Measurements from ENCODE around the gene ARAP1. TPM values are rescaled to one million over a fixed set of nuclear protein-coding genes. Genes with fewer than 3 reads are reported as not detected.

The ARAP1 gene
- total RNA-seq, 1 experiment from 2014 or later: 86.2 TPM

DNA sequence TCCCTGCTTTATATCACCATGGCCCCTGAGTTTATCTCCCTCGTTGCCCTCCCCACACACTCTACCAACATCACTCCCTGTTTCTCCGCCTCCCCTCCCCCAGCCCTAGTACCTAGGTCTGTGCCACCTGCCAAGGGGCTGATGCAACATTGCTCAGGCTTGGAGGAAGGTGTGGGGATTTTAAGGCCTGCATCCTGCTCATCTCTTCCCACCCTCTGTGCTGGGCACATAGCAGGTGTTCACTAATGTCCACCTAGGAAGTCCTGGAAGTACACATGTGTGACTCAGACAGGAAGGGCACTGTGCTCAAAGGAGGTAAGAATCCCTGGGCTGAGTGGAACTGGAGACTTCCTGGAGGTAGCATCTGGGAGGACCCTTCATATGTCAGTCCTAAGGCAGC, 115.0 kb downstream of the ARAP1 start:
- Histone ChIP-seq H3K27me3 (ENCODE audit: low read length) (peaks cover 21% of the 10 kb centered on the region), H3K9me3 (ENCODE audit: low read length) (no peaks in the 10 kb centered on the region), H3K4me3 (ENCODE audit: low read length) (no peak overlapping the region), H3K79me2 (ENCODE audit: low read length) (no peaks in the 10 kb centered on the region), H3K9ac (ENCODE audit: low read length) (no peak overlapping the region), H3K4me1 (ENCODE audit: insufficient read depth, low read length) (peaks cover 18% of the 10 kb centered on the region), H3K9me2 (replicated peaks; ENCODE audit: low read length) (no peaks in the 10 kb centered on the region), H3K4me2 (ENCODE audit: low read length) (no peak overlapping the region), H2AFZ (ENCODE audit: low read length) (no peak overlapping the region), H3K36me3 (ENCODE audit: low read depth, low read length) (no peaks in the 10 kb centered on the region), H3F3A (ENCODE audit: low read length, unreplicated experiment) (no peaks in the 10 kb centered on the region), H4K20me1 (ENCODE audit: low read length) (no peaks in the 10 kb centered on the region), H3K27ac (ENCODE audit: low read length) (no peak overlapping the region)
- POLR2A ChIA-PET (ENCODE audit: unreplicated experiment): no interaction called here
- intact Hi-C loops (cut with micrococcal nuclease): no loop called here
- TF ChIP-seq, protein P1, sequence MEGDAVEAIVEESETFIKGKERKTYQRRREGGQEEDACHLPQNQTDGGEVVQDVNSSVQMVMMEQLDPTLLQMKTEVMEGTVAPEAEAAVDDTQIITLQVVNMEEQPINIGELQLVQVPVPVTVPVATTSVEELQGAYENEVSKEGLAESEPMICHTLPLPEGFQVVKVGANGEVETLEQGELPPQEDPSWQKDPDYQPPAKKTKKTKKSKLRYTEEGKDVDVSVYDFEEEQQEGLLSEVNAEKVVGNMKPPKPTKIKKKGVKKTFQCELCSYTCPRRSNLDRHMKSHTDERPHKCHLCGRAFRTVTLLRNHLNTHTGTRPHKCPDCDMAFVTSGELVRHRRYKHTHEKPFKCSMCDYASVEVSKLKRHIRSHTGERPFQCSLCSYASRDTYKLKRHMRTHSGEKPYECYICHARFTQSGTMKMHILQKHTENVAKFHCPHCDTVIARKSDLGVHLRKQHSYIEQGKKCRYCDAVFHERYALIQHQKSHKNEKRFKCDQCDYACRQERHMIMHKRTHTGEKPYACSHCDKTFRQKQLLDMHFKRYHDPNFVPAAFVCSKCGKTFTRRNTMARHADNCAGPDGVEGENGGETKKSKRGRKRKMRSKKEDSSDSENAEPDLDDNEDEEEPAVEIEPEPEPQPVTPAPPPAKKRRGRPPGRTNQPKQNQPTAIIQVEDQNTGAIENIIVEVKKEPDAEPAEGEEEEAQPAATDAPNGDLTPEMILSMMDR (conservative IDR thresholded peaks at IDR 0.05; ENCODE audit: low read depth, low read length): no peak
- CTCF ChIA-PET: no interaction called here
- ATAC-seq: 0 out of 2 replicates have a peak, but pooled peaks have one; percentile 14
- BruUV-seq (replicated peaks): no TSS peak
- DNase-seq: peak; percentile 28

DNA sequence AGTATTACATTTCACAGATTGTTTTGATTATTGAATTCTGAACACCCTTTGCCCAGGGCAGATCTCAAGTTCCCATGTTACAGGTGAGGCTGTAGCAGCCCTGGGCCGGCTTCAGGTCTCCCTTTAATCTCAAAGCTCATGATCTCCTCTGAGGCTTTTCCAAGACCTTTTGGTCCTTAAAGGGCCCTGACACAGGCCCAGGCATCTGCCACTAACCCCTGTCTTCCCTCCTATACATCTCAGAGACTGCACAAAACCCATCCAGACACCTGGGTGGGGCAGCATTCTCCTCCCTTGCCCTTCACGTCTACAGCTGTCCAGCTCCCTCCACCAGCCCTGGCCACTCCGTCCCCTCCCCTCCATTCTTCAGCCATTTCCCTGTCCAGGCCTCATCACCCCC, 115.8 kb downstream of the ARAP1 start:
- Histone ChIP-seq H3K27ac (ENCODE audit: low read length) (no peak overlapping the region), H3K4me2 (ENCODE audit: low read length) (no peak overlapping the region), H3K9me2 (replicated peaks; ENCODE audit: low read length) (no peaks in the 10 kb centered on the region), H3F3A (ENCODE audit: low read length, unreplicated experiment) (no peaks in the 10 kb centered on the region), H3K27me3 (ENCODE audit: low read length) (peaks cover 13% of the 10 kb centered on the region), H3K4me1 (ENCODE audit: insufficient read depth, low read length) (peaks cover 14% of the 10 kb centered on the region; the same call in 1 of the 2 replicates), H3K9me3 (ENCODE audit: low read length) (no peaks in the 10 kb centered on the region), H3K36me3 (ENCODE audit: low read depth, low read length) (no peaks in the 10 kb centered on the region), H3K9ac (ENCODE audit: low read length) (no peak overlapping the region), H4K20me1 (ENCODE audit: low read length) (no peaks in the 10 kb centered on the region), H3K79me2 (ENCODE audit: low read length) (no peaks in the 10 kb centered on the region), H2AFZ (ENCODE audit: low read length) (no peak overlapping the region), H3K4me3 (ENCODE audit: low read length) (no peak overlapping the region)
- ATAC-seq (no peak), DNase-seq (no peak)
- no TSS peak for BruUV-seq (replicated peaks)
- TF ChIP-seq, protein P1 (conservative IDR thresholded peaks at IDR 0.05; ENCODE audit: low read depth, low read length): no peak
- TF ChIP-seq EZH2phosphoT487 (IDR thresholded peaks at IDR 0.05; ENCODE audit: borderline replicate concordance, low read length) (no peak), EZH2 (IDR thresholded peaks at IDR 0.05; ENCODE audit: low read length, unreplicated experiment) (no peak)
- ChIA-PET POLR2A (ENCODE audit: unreplicated experiment) (no interaction called here), CTCF (no interaction called here)
- intact Hi-C loops (cut with micrococcal nuclease): no loop called here

DNA sequence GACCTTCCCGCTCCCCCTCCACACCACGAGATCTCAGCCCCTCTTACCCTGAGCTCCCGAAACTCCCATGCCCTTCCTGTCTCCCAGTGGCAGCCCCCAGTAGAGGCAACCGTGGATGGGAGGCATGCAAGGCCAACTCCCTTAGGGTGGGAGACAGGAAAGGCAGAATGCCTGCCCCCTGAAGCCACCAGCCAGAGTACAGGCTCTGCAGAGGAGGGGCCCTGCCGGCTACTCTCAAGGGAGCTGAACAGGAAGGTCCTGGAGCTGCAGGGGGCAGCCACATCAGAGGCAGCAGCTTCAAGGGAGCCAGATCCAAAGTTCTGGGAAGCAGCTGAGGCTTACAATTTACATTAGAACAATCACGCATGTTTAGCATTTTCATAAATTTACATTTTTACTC, 116.3 kb downstream of the ARAP1 start:
- CTCF ChIA-PET: no interaction called here
- no peak for TF ChIP-seq EZH2phosphoT487 (IDR thresholded peaks at IDR 0.05; ENCODE audit: borderline replicate concordance, low read length)
- TF ChIP-seq EZH2 (IDR thresholded peaks at IDR 0.05; ENCODE audit: low read length, unreplicated experiment): no peak
- TF ChIP-seq, protein P1 (conservative IDR thresholded peaks at IDR 0.05; ENCODE audit: low read depth, low read length): no peak
- H3K4me1 ChIP-seq (ENCODE audit: insufficient read depth, low read length): peaks cover 14% of the 10 kb centered on the region; the same call in 1 of the 2 replicates

More for the DNA sequence above, 116.3 kb downstream of the ARAP1 start:
- BruUV-seq (replicated peaks): no TSS peak
- H3K27me3 ChIP-seq (ENCODE audit: low read length): peaks cover 9% of the 10 kb centered on the region
- no peaks in the 10 kb centered on the region for H3K79me2 ChIP-seq (ENCODE audit: low read length)
- H4K20me1 ChIP-seq (ENCODE audit: low read length): no peaks in the 10 kb centered on the region
- intact Hi-C loops (cut with micrococcal nuclease): no loop called here
- H2AFZ ChIP-seq (ENCODE audit: low read length): no peak overlapping the region
- no peak for ATAC-seq
- H3K9me2 ChIP-seq (replicated peaks; ENCODE audit: low read length): no peaks in the 10 kb centered on the region
- no peak overlapping the region for H3K4me3 ChIP-seq (ENCODE audit: low read length)
- H3K4me2 ChIP-seq (ENCODE audit: low read length): no peak overlapping the region
- no peak overlapping the region for H3K9ac ChIP-seq (ENCODE audit: low read length)
- H3K27ac ChIP-seq (ENCODE audit: low read length): no peak overlapping the region
- no peak for DNase-seq
- POLR2A ChIA-PET (ENCODE audit: unreplicated experiment): no interaction called here
- H3F3A ChIP-seq (ENCODE audit: low read length, unreplicated experiment): no peaks in the 10 kb centered on the region
- no peaks in the 10 kb centered on the region for H3K36me3 ChIP-seq (ENCODE audit: low read depth, low read length)
- no peaks in the 10 kb centered on the region for H3K9me3 ChIP-seq (ENCODE audit: low read length)

Measured in PC-3 (cell line).